ENCODE data around the gene CBL.

DNA sequence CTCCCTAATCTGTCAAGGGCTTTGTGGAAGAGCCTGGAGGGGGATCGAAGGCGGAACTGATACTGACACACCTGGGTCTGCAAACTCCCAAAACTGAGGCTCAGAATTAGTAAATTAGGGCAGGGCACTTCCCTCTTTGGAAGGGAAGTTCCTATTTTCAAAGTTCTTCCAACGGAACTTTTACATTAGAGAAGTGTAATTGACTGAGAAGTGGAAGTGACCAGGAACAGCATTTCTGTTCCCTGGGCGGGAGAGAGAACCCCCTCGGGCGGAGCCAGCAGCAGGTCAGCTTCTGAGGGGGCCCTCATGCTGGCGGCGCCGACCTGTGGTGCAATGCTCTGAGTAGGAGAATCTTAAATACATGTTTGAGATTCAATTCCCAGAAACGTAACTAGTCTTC is 1.1 kb upstream of the CBL start:
- no peak for TF ChIP-seq POLR2A (IDR thresholded peaks at IDR 0.05)
- TF ChIP-seq, protein P1, sequence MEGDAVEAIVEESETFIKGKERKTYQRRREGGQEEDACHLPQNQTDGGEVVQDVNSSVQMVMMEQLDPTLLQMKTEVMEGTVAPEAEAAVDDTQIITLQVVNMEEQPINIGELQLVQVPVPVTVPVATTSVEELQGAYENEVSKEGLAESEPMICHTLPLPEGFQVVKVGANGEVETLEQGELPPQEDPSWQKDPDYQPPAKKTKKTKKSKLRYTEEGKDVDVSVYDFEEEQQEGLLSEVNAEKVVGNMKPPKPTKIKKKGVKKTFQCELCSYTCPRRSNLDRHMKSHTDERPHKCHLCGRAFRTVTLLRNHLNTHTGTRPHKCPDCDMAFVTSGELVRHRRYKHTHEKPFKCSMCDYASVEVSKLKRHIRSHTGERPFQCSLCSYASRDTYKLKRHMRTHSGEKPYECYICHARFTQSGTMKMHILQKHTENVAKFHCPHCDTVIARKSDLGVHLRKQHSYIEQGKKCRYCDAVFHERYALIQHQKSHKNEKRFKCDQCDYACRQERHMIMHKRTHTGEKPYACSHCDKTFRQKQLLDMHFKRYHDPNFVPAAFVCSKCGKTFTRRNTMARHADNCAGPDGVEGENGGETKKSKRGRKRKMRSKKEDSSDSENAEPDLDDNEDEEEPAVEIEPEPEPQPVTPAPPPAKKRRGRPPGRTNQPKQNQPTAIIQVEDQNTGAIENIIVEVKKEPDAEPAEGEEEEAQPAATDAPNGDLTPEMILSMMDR (IDR thresholded peaks at IDR 0.05): no peak
